KOPT-K1 (cell line): ENCODE measurements around the gene MEGF11.

ENCODE experiments used
- H3K27ac ChIP-seq: fragments of 200-600 bp; sonication (generic); 2 replicates; pipeline ENCODE4 v1.5.1; 2016; ENCODE audit warnings: antibody characterized with exemption, mild to moderate bottlenecking, low read depth, low read length; ENCODE audit not compliant: poor library complexity, severe bottlenecking
- H3K36me3 ChIP-seq: fragments of 200-600 bp; sonication (generic); 2 replicates; pipeline ENCODE4 v1.5.1; 2017; ENCODE audit warnings: antibody characterized with exemption, mild to moderate bottlenecking, low read length, moderate library complexity; ENCODE audit not compliant: insufficient read depth
- H3K9me3 ChIP-seq: fragments of 200-600 bp; sonication (generic); 2 replicates; pipeline ENCODE4 v1.5.1; 2017; ENCODE audit warnings: antibody characterized with exemption, low read length, mild to moderate bottlenecking; ENCODE audit not compliant: insufficient read depth, poor library complexity, severe bottlenecking

MEGF11 gene

DNA sequence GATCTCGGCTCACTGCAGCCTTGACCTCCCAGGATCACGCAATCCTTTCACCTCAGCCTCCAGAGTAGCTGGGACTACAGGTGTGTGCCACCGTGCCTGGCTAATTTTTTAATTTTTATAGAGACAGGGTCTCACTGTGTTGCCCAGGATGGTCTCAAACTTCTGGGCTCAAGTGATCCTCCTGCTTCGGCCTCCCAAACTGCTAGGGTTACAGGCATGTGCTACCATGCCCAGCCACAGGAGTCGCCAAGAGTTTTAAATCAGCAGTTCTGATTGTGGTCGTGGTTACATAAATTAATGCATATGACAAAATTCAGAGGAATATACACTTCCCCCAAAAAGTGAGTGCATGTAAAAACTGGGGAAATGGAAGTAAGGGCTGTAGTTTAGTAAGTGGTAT lies 32.9 kb downstream of the MEGF11 start:
- H3K9me3 ChIP-seq = no peaks in the 10 kb centered on the region
- no peak overlapping the region for H3K27ac ChIP-seq
- no peaks in the 10 kb centered on the region for H3K36me3 ChIP-seq

DNA sequence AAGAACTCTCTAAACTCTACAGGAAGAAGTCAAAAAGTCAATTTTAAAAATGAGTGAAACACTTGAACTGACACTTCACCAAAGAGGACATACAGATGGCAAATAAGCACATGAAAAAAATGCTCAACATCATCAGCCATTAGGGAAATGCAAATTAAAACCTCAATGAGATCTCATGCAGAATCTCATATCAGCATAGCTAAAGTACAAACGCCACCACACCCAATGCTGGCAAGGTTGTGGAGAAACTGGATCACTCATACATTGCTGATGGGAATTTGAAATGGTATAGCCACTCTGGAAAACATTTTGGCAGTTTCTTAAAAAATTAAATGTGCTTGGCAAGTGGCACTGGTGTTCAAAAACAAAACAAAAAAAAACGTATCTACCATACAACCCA lies 34.2 kb downstream of the MEGF11 start:
- Histone ChIP-seq H3K9me3 (no peaks in the 10 kb centered on the region), H3K27ac (no peak overlapping the region)

DNA sequence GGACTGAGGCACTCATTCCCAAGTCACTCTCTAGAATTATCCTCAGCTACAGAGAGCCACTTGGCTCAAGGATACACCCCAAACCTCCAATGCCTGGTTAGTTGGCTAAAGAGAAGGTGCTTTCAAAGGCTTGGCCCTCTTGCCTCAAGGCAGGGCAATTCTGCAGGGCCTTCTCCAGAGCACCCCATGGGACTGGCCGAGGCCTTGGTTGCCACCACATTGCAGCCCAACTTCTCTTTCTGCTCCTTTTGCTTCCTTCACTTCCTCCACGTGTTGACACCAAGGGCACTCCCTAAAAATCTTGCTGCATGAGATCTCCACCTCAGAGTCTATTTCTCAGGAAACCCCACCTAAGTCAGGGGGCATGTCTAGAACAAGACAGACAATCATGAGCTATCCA lies 36.7 kb downstream of the MEGF11 start:
- H3K9me3 ChIP-seq = no peaks in the 10 kb centered on the region
- no peaks in the 10 kb centered on the region for H3K36me3 ChIP-seq
- H3K27ac ChIP-seq = no peak overlapping the region

More for the DNA sequence above, 34.2 kb downstream of the MEGF11 start:
- H3K36me3 ChIP-seq = no peaks in the 10 kb centered on the region

DNA sequence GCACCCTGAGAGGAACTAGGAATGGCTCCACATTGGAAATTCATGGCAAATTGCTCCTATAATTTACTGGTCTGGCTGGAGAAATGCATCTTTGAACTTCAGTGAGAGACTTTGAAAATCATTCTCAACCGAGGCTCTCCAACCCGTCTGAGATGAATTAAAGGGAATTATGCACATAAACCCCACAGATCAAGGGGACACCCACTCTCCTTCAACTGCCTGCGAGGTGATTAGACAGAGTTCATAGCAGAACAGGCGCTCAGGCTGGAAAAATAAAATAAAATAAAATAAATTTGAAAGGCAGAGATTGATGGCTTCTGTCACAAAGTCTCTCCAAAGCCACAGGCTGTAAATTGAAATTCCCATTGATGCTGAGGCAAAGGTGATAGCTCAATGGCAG lies 37.7 kb downstream of the MEGF11 start:
- Histone ChIP-seq H3K9me3 (no peaks in the 10 kb centered on the region), H3K27ac (no peak overlapping the region), H3K36me3 (no peaks in the 10 kb centered on the region)

DNA sequence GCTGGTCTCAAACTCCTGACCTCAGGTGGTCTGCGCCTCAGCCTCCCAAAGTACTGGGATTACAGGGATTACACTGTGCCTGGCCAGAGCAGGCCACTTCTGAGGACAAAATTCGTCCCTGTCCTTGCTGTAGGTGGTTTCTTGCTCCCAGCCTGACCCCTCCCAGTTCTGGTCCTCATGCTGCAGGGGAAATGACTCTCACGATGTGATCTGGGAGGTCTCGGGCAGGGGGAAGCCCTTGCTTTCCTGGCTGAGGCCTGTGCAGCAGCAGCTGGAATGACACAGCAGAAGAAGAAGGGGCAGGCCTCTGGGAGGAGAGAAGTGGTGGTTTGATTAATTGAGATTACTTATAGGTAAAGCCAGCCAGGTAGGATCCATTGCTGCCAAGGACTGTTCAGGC lies 39.3 kb downstream of the MEGF11 start:
- no peaks in the 10 kb centered on the region for H3K9me3 ChIP-seq
- no peak overlapping the region for H3K27ac ChIP-seq
- H3K36me3 ChIP-seq = no peaks in the 10 kb centered on the region

DNA sequence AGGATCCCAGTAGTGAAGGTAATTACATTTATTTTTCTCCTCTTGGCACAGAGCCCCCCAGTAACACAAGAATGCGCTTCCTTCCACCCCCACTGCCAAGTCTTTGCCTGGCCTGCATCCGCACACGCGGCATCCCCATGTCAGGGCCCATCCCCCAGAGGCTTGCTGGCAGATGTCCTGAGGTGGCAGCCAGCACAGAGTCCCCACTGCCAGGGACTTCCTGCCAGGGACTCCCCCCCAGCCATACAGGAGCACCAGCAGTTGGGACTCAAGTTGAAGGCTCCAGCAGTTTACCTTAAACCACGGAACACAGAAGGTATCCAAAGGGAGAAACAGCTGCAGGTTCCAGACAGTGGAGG lies 41.0 kb downstream of the MEGF11 start:
- Histone ChIP-seq H3K36me3 (no peaks in the 10 kb centered on the region), H3K9me3 (no peaks in the 10 kb centered on the region), H3K27ac (no peak overlapping the region)

DNA sequence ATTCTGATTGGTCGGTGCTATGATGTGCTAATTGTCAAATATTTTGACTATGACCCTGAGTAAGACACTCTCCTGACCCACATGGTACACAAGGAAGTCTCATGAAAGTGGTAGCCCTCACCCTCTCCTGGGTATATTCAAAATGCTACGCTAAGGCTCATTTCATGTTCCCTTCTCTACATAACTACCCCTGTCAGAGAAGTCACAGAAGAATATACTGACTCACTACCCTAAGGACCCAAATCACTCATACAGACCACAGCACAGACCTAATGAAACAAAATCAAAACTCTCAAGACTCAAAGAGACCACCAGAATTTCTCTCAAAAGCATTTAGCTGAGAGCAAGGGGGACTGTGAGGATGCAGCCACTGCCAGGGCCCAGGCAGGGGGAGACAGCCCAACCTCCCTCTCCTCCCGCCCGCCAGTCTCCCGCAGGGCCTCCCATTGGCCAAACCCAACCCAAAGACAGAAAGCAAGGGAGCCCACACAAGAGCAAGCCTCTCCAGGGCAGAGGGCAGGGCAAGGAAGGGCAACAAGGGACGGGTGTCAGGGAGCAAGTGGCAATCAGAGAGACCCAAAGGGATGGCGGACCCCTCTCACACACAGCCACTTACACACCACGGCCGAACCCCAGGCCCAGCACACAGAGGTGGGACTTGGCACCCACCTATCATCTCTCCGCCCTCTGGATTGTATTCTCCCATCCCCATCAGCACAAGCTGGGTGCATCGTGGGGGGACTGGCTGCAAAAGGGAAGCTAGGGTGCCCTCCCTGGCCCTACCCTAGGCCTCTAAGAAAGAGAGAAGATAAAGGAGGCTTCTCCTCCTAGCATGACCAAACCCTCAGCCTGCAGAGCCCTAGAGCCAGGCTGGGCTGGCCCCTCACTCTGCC lies 41.6 kb downstream of the MEGF11 start:
- no peaks in the 10 kb centered on the region for H3K36me3 ChIP-seq

DNA sequence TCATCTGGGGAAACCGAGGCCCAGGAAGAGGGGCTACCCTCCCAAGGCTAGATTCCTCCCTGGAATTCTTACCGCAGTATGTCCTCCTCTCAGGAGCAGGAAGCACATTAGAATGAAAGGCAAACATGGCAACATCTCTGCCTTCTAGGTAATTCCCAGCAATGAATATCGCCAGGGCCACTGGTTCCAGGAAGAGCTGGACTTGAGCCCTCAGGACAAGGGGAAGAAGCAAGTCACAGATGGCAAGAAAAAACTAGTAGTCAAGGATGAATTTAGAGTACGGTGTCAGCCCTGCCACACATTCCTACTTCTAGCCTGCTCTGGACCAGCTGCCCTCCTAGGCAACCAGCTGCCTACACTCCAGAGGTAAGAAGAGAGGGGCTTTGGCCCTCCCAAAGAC lies 42.9 kb downstream of the MEGF11 start:
- H3K27ac ChIP-seq = no peak overlapping the region
- no peaks in the 10 kb centered on the region for H3K36me3 ChIP-seq
- H3K9me3 ChIP-seq = no peaks in the 10 kb centered on the region

More for the DNA sequence above, 41.6 kb downstream of the MEGF11 start:
- Histone ChIP-seq H3K9me3 (no peaks in the 10 kb centered on the region), H3K27ac (no peak overlapping the region)

DNA sequence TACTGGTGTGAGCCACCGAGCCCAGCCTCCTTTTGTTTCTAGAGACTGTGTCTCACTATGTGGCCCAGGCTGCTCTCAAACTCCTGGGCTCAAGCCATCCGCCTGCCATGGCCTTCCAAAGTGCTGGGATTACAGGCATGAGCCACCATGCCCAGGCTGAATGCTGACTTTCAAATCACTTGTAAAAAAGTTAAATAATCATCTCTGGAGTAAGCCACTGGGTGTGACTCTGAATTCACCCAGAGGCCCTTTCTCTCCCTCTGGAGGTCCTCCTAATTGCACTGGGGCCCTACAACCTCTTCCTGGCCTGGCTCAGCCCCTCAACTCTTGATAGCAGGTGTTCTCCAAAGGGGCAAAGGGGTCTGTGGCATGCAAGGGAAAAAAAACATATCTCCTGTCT lies 54.8 kb downstream of the MEGF11 start:
- H3K9me3 ChIP-seq = no peaks in the 10 kb centered on the region
- H3K27ac ChIP-seq = no peak overlapping the region

DNA sequence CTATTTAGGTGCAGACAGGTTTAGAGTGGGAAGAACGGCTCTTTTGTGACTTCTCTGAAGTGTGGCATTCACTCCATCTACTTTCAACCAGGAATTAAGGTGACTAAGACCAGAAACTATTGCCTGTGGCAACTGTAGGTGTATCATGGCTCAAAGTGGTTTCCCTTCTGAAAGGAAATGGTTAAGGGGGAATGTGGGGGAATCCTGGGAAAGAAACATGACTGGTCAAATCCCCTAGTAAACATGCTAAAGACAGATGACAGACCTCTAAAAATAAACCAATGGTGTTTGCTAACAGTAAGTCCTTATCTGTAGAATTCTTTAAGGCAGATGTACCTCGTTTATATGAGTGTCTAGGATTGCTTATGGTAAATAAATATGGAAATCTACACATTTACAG lies 56.9 kb downstream of the MEGF11 start:
- Histone ChIP-seq H3K27ac (no peak overlapping the region), H3K36me3 (no peaks in the 10 kb centered on the region), H3K9me3 (no peaks in the 10 kb centered on the region)

More for the DNA sequence above, 54.8 kb downstream of the MEGF11 start:
- no peaks in the 10 kb centered on the region for H3K36me3 ChIP-seq

DNA sequence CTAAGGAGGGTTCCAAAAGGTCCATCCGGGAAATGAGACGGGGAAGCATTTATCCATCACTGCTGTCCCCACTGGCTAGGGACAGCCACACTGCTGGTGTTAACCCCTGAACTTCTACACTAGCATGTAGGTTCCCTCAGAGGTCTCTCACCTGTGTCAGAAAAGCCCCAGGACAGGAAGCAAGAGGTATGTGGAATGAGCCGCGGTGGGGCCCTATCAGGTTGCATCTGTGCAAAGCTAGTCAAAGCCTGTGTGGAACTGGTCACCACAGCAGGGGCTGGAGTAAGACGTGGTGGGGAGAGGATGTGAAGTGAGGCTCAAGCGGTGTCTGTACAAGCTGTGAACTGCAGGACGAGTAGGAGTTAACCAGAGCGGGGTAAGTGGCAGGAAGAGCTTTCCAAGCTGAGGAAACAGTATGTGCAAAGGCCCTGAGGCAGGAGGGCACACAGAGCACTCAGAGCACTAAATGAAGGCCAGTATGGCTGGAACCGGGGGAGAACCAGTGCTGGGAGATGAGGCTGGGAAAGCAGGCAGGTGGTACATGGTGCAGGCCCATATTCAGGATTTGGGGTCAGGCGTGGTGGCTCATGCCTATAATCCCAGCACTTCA lies 57.8 kb downstream of the MEGF11 start:
- no peak overlapping the region for H3K27ac ChIP-seq
- H3K36me3 ChIP-seq = no peaks in the 10 kb centered on the region
- H3K9me3 ChIP-seq = no peaks in the 10 kb centered on the region

DNA sequence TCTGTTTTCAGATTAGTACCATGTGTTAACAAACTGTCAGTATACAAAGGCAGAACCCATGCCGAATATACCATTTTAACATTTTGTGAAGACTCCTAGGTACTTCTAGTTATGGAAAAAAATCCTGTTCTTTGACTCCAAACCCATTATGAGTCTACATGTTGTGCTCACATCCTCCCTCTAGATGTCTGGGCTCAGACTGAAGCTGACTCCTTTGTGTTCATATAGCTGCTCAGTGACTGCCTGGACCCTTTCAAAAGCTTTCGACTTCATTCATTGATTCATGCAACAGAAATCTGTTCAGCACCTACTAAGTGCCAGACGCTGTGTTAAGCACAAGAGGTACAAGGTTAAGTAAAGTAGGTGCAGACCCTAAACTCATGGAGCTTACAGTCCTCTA lies 60.5 kb downstream of the MEGF11 start:
- Histone ChIP-seq H3K9me3 (no peaks in the 10 kb centered on the region), H3K36me3 (no peaks in the 10 kb centered on the region), H3K27ac (no peak overlapping the region)

DNA sequence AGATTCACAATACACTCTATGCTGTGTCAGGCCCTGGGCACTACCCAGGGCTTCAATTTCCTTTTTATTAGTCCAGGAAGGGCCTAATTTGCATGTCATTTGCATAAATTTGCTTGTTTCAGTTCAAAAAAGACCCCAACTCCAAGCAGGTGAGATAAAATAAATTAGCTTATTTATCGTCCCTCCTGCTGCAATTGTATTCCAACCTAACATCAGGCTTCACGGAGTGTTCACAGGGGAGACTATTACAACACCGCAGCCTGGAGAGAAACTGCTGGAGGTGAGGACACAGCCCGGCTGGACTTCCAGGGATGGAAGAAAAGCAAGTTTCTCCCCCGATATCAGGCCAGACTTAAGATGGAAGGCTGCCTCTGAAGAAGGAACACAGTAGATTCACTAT lies 62.8 kb downstream of the MEGF11 start:
- Histone ChIP-seq H3K36me3 (no peaks in the 10 kb centered on the region), H3K9me3 (no peaks in the 10 kb centered on the region), H3K27ac (no peak overlapping the region)

DNA sequence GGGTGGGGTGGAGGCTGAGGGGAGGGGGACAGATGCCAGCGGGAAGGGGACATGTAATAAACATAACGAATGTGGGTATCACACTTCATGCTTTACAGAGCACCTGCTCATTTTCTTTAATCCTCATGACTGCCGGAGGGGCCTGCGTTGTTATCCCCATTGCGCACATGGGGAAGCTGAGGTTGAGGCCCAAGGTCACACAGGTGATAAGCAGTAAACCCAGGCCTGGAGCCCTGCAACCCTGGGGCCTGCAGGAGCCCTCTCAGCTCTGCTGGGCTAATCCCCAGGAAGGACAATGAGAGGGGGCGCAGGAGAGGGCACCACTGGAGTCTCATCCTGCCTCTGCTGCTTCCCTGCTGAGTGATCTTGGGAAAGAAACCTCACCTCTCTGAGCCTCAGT lies 64.3 kb downstream of the MEGF11 start:
- Histone ChIP-seq H3K9me3 (no peaks in the 10 kb centered on the region), H3K36me3 (no peaks in the 10 kb centered on the region)

DNA sequence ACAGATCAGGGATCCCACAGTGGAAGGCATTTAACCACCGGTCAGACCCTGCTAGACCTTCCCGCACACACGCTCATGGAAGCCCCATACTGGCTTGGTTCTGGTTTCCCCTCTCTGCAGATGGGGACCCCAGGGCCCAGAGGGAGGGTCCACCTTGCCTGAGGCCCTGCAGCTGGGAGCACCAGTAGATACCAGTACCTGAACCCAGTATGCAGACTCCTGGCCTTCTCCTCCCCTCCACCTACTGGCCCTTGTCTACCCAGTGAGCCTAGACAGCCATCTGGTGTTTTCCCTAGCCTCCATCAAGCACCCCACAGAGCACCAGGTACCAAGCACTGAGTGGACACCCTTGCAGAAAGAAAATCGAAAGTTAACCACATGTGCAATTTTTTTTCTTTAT lies 65.1 kb downstream of the MEGF11 start:
- Histone ChIP-seq H3K36me3 (no peaks in the 10 kb centered on the region), H3K27ac (no peak overlapping the region), H3K9me3 (no peaks in the 10 kb centered on the region)

More for the DNA sequence above, 64.3 kb downstream of the MEGF11 start:
- no peak overlapping the region for H3K27ac ChIP-seq

DNA sequence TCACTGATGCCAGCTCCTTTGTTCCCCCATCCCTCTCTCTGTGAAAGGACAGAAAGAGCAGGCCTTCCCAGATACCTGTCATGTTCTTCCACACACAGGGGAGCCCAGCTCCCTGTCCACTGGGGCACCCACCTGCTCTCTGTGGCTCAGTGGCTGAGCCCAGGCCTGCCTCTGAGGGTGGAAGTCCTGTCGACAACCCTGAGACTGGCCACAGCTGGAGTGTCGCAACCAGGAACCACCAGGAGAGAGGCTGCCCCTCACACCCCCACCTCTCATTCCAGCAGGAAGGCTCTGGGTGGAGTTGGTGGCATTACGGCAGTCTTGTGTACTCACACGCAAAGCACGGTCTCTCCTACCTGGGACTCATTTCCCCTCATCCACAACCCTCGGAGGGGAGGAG lies 66.3 kb downstream of the MEGF11 start:
- Histone ChIP-seq H3K36me3 (no peaks in the 10 kb centered on the region), H3K9me3 (no peaks in the 10 kb centered on the region), H3K27ac (no peak overlapping the region)
